ENCODE measurements around the gene SIRT6.

- TF ChIP-seq YY1 (IDR thresholded peaks at IDR 0.05; ENCODE audit: insufficient read depth, insufficient read length): no peak
- no peak for TF ChIP-seq SUZ12 (IDR thresholded peaks at IDR 0.05; ENCODE audit: extremely low read depth, insufficient read depth, insufficient read length)
These were observed 16.2 kb upstream of the SIRT6 start for GRCh38 chr19:4198467-4199126.
